WTC11 (cell line): ENCODE measurements around the gene PRICKLE3. TPM values are rescaled to one million over a fixed set of nuclear protein-coding genes. Genes with fewer than 3 reads are reported as not detected.

Experiments
- ATAC-seq: fragments of 200-7000 bp; cut with Tn5 transposase; 2 replicates; pipeline ENCODE4 v1.10.0; 2021; ENCODE audit warnings: mild to moderate bottlenecking, moderate library complexity
- CTCF ChIA-PET: fragments of 300-600 bp; sonication (Branson Sonifier 250); formaldehyde crosslinking; loops from one replicate; lab custom pipeline; 2021; ENCODE audit warnings: antibody characterized with exemption; lab: Charles Lee
- POLR2A ChIA-PET: fragments of 350-600 bp; sonication (Branson Sonifier 250); formaldehyde crosslinking; loops from one replicate; lab custom pipeline; 2021; ENCODE audit warnings: antibody characterized with exemption; lab: Charles Lee
- DNase-seq: peaks from one replicate; pipeline ENCODE4 v3.0.0; 2021; ENCODE audit warnings: low spot score
- H3K27ac Mint-ChIP-seq: 2 replicates; pipeline ENCODE4 v1.8.0; 2021; ENCODE audit warnings: mixed read lengths
- H3K27me3 Mint-ChIP-seq: 2 replicates; pipeline ENCODE4 v1.8.0; 2021; ENCODE audit warnings: low read depth, mild to moderate bottlenecking, moderate library complexity, mixed read lengths
- H3K36me3 Mint-ChIP-seq: 2 replicates; pipeline ENCODE4 v1.8.0; 2021; ENCODE audit warnings: mixed read lengths
- H3K4me1 Mint-ChIP-seq: 2 replicates; pipeline ENCODE4 v1.8.0; 2022; ENCODE audit warnings: mixed read lengths
- H3K4me3 Mint-ChIP-seq: 2 replicates; pipeline ENCODE4 v1.8.0; 2021; ENCODE audit warnings: mild to moderate bottlenecking, moderate library complexity, mixed read lengths
- H3K9me3 Mint-ChIP-seq: 2 replicates; pipeline ENCODE4 v1.8.0; 2021; ENCODE audit warnings: mixed read lengths
- AFF4 ChIP-seq: sonication (generic); formaldehyde crosslinking; IDR thresholded peaks from 2 replicates; pipeline ENCODE4 v1.8.1; 2023; ENCODE audit warnings: mild to moderate bottlenecking, missing genetic modification reagents, borderline replicate concordance
- ARID4B ChIP-seq: sonication (generic); formaldehyde crosslinking; IDR thresholded peaks from 2 replicates; pipeline ENCODE4 v1.8.0; 2023; ENCODE audit warnings: missing genetic modification reagents, mild to moderate bottlenecking, borderline replicate concordance
- ATF1 ChIP-seq: sonication (generic); formaldehyde crosslinking; IDR thresholded peaks from 2 replicates; pipeline ENCODE4 v1.8.1; 2023; ENCODE audit warnings: mild to moderate bottlenecking, moderate library complexity, missing genetic modification reagents
- CBFB ChIP-seq: sonication (generic); formaldehyde crosslinking; IDR thresholded peaks from 2 replicates; pipeline ENCODE4 v1.8.1; 2022; ENCODE audit warnings: mild to moderate bottlenecking, low read depth, missing genetic modification reagents
- CREB1 ChIP-seq: sonication (generic); formaldehyde crosslinking; IDR thresholded peaks from 2 replicates; pipeline ENCODE4 v1.8.0; 2023; ENCODE audit warnings: mild to moderate bottlenecking, missing genetic modification reagents
- ELF4 ChIP-seq: sonication (generic); formaldehyde crosslinking; IDR thresholded peaks from 2 replicates; pipeline ENCODE4 v1.8.1; 2022; ENCODE audit warnings: low read depth, mild to moderate bottlenecking, moderate library complexity, missing genetic modification reagents
- EMX1 ChIP-seq: fragments of 250-450 bp; sonication (Bioruptor Pico); IDR thresholded peaks from 2 replicates; pipeline ENCODE4 v1.8.0; 2021; ENCODE audit warnings: mild to moderate bottlenecking
- ERG ChIP-seq: fragments of 250-450 bp; sonication (Bioruptor Pico); IDR thresholded peaks from 2 replicates; pipeline ENCODE4 v1.8.0; 2021; ENCODE audit warnings: mild to moderate bottlenecking
- GRHL2 ChIP-seq: fragments of 250-450 bp; sonication (Bioruptor Pico); IDR thresholded peaks from 2 replicates; pipeline ENCODE4 v1.8.0; 2022; ENCODE audit warnings: mild to moderate bottlenecking, moderate library complexity; ENCODE audit not compliant: insufficient replicate concordance, severe bottlenecking
- IRF2 ChIP-seq: sonication (generic); formaldehyde crosslinking; IDR thresholded peaks from 2 replicates; pipeline ENCODE4 v1.8.0; 2022; ENCODE audit warnings: low read depth, missing genetic modification reagents, borderline replicate concordance
- JAZF1 ChIP-seq: fragments of 250-450 bp; sonication (Bioruptor Pico); IDR thresholded peaks from 2 replicates; pipeline ENCODE4 v1.9.0; 2021; ENCODE audit warnings: moderate library complexity, mild to moderate bottlenecking, inconsistent platforms
- MXD4 ChIP-seq: fragments of 250-450 bp; sonication (Bioruptor Pico); IDR thresholded peaks from 2 replicates; pipeline ENCODE4 v1.8.0; 2021; ENCODE audit warnings: mild to moderate bottlenecking, moderate library complexity, borderline replicate concordance
- NFATC4 ChIP-seq: fragments of 250-450 bp; sonication (Bioruptor Pico); IDR thresholded peaks from 2 replicates; pipeline ENCODE4 v1.9.0; 2021; ENCODE audit warnings: mild to moderate bottlenecking
- NFE2L1 ChIP-seq: sonication (generic); formaldehyde crosslinking; IDR thresholded peaks from 2 replicates; pipeline ENCODE4 v1.8.1; 2023; ENCODE audit warnings: missing genetic modification reagents
- NFYB ChIP-seq: sonication (generic); formaldehyde crosslinking; conservative IDR thresholded peaks from 2 replicates; pipeline ENCODE4 v1.8.0; 2022; ENCODE audit warnings: low read depth, missing genetic modification reagents
- SMAD3 ChIP-seq: sonication (generic); formaldehyde crosslinking; IDR thresholded peaks from 2 replicates; pipeline ENCODE4 v1.8.0; 2022; ENCODE audit warnings: missing genetic modification reagents, mild to moderate bottlenecking, borderline replicate concordance
- ZBTB43 ChIP-seq: sonication (generic); formaldehyde crosslinking; IDR thresholded peaks from 2 replicates; pipeline ENCODE4 v1.8.1; 2023; ENCODE audit warnings: mild to moderate bottlenecking, missing genetic modification reagents
- ZNF138 ChIP-seq: sonication (generic); formaldehyde crosslinking; conservative IDR thresholded peaks from 2 replicates; pipeline ENCODE4 v1.8.1; 2022; ENCODE audit warnings: mild to moderate bottlenecking, moderate library complexity, missing genetic modification reagents
- ZNF396 ChIP-seq: fragments of 250-450 bp; sonication (Bioruptor Pico); IDR thresholded peaks from 2 replicates; pipeline ENCODE4 v1.8.0; 2021; ENCODE audit warnings: mild to moderate bottlenecking, moderate library complexity, borderline replicate concordance
- ZNF532 ChIP-seq: fragments of 250-450 bp; sonication (Bioruptor Pico); IDR thresholded peaks from 2 replicates; pipeline ENCODE4 v1.9.0; 2021; ENCODE audit warnings: mild to moderate bottlenecking, borderline replicate concordance
- total RNA-seq: library from RNA; stranded (reverse); gene quantifications from 3 replicates; pipeline ENCODE4 v1.2.3, GENCODE V29; 2021

The PRICKLE3 gene
- total RNA-seq, 1 experiment from 2014 or later: 14.6 TPM

GRCh38 chrX:49147936-49148335, 38.2 kb downstream of the PRICKLE3 start:
- H3K4me3 Mint-ChIP-seq: no peak overlapping the region
- DNase-seq (no peak), ATAC-seq (no peak)
- ChIA-PET CTCF (interaction anchor here (0.6 to 1.0 kb wide), 2 partner anchors 8 to 1716 kb away, joined by 3 to 5 read pairs; no protein-coding TSS in a partner anchor), POLR2A (no interaction called here)
- H3K27me3 Mint-ChIP-seq: peaks cover 2% of the 10 kb centered on the region; the same call in 1 of the 2 replicates
- TF ChIP-seq JAZF1 (no peak), MXD4 (CRISPR knock-in tag) (no peak), NFYB (CRISPR knock-in tag) (no peak), NFE2L1 (CRISPR knock-in tag) (no peak), ZNF396 (no peak), ARID4B (CRISPR knock-in tag) (no peak), ERG (CRISPR knock-in tag) (no peak), ZNF532 (no peak), ZNF138 (CRISPR knock-in tag) (no peak)
- H3K9me3 Mint-ChIP-seq: no peaks in the 10 kb centered on the region
- H3K27ac Mint-ChIP-seq: no peak overlapping the region
- no peaks in the 10 kb centered on the region for H3K36me3 Mint-ChIP-seq
- no peaks in the 10 kb centered on the region for H3K4me1 Mint-ChIP-seq

- Mint-ChIP-seq H3K4me1 (no peaks in the 10 kb centered on the region), H3K36me3 (no peaks in the 10 kb centered on the region), H3K4me3 (no peak overlapping the region), H3K9me3 (no peaks in the 10 kb centered on the region), H3K27me3 (peaks cover 2% of the 10 kb centered on the region; the same call in 1 of the 2 replicates), H3K27ac (no peak overlapping the region)
- CTCF ChIA-PET: interaction anchor here (0.6 to 1.0 kb wide), 2 partner anchors 9 to 1716 kb away, joined by 3 to 5 read pairs; no protein-coding TSS in a partner anchor
- TF ChIP-seq ELF4 (CRISPR knock-in tag) (no peak), AFF4 (CRISPR knock-in tag) (no peak), ZBTB43 (no peak), CREB1 (no peak), SMAD3 (CRISPR knock-in tag) (no peak), NFATC4 (CRISPR knock-in tag) (no peak), CBFB (no peak), ATF1 (CRISPR knock-in tag) (no peak), IRF2 (CRISPR knock-in tag) (no peak), GRHL2 (no peak), EMX1 (CRISPR knock-in tag) (no peak)
- DNase-seq: no peak
- POLR2A ChIA-PET: no interaction called here
- ATAC-seq: no peak
Measured at GRCh38 chrX:49147282-49147681, 38.9 kb downstream of the PRICKLE3 start.
